ENCODE measurements around the gene ST6GALNAC4.
"Not testable (repeated sequence)": the region's sequence is repeated elsewhere in the genome, so short reads cannot be mapped to it uniquely, and the experiment has no call there.

Gene ST6GALNAC4

DNA sequence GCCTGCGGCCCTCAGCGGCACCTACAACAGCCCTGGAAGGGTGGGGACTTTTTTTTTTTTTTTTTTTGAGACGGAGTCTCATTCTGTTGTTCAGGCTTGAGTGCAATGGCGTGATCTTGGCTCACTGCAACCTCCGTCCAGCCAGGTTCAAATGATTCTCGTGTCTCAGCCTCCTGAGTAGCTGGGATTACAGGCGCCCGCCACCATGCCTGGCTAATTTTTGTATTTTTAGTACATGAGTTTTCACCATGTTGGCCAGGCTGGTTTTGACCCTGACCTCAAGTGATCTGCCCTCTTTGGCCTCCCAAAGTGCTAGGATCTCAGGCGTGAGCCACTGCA lies 46.7 kb downstream of the ST6GALNAC4 start:
- not testable (repeated sequence) for DNase-seq (ENCODE audit: low read depth)

DNA sequence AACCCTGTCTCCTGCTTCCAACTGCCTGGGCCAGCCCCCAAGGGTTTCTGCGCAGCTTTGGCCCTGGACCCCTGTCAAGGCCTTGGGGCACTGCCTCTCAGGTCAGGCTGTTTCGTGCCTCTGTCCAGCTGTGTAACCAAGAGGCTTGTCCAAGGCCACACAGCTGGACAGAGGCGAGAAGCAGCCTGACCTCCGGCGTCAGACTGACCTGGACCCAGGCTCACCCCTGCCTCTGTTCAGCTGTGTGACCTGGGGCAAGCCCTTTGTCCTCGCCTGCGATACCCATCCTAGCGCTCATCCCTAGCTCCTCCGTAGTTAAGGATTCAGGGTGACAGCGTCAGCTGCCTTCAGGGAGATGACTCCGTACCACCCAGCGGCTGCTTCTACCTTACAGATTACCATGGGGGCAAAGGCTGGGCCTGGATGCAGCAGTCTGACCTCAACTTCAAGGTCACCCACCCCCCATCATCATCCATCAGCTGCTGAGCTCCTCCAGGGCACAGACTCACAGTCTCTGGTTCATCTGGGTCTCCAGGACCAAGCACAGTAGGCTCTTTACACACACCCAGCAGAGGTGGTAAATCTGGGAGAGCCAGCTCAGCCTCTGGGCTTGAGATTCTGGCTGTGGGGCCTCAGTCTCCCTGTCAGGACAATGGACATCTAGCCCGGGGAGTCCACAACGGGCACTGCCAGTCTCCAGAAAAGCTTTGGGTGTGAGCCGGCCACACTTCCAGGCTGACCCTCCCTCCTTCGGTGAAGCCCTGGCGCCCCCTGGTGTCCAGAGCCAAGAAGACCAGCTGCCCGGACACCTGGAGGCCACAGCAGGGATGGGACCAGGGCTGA lies 47.3 kb downstream of the ST6GALNAC4 start:
- DNase-seq (ENCODE audit: low read depth) = peak; percentile 81

DNA sequence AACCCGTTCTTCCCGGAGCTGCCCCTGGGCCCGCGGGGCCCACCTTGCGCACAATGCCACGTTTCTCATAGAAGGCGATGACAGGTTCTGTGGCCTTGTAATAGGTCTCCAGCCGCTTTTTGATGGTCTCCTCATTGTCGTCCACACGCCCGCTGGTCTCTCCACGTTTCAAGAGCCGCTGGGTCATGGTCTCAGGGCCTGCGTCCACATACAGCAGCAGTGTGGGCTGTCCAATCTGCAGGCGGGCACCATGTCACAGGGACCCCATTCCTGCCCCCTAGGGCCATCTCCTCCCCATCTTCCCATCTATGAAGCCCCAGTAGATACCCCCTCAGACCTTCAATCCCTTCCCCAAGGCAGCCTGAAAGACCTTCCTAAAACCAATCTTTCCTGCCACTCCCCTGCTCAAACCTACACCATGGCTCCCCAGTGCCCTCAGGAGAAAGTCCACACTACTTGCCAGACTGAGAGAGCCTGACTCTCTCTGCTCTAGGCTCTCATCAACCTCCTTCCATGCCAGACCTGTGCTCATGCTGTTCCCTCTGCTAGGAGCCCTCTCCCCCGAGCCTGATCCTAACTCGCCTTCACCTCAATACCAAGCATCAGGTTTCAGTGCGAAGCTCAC lies 48.5 kb downstream of the ST6GALNAC4 start:
- DNase-seq (ENCODE audit: low read depth) = no peak

DNA sequence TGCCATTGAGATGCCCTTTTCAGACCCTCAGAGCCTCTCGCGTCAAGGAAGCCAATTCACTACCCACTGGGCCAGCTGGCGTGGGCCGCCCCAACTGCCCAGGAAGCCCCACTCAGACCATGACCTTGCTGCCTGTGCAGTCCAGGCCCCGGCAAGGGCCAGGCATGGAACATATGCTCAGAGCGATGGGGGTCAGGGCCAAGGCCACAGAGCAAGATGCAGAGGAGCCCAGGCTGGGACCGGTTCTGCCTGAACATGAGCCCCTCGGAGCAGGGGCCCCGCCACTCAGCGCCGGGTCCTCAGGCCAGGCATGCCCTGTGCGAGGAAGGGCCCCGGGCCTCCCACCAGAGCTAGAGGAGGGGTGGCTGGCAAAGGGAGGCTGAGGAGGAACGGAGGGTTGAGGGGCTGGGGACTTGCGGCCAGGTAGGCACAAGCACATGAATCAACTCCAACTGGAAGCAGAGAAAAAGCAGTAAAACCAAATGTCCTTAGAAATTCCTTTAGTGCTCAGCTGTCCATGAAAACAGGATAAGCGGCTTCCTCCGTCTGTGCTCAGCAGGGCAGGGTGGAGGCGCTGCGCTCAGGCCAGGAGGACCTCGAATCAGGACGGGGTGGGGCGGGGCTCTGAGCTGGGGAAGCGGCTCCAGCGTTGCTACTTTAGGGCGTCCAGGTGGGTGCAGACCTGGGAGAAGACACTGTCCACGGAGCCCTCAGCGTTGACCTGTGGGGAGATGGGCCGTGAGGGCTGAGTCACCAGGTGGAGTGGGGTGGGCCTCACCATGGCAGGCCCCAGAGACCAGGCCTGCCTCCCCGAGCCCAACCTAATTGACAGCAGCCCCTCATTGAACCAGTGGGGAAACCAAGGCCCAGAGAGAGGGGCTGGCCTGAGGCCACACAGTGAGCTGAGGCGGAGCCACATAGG lies 49.2 kb downstream of the ST6GALNAC4 start:
- no peak for DNase-seq (ENCODE audit: low read depth)

DNA sequence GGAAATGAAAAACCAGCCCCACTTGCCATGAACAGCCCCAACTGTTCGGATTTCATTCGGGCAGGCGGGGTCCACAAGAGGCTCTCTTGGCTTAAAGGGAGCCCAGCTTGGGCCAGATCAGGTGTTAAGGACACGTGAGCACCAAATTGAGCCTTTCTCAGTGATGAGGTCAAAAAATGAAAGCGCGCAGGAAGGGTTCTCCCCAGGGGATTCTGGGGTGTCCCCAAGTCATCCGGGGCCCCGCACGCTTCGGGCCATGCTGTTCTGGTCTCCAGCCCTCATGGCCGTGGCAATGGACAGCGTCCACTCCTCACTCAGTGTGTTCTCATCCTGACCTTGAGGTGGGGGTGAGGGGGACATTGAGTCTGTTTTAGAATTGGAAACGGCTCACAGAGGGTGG lies 50.3 kb downstream of the ST6GALNAC4 start:
- no peak for DNase-seq (ENCODE audit: low read depth)

DNA sequence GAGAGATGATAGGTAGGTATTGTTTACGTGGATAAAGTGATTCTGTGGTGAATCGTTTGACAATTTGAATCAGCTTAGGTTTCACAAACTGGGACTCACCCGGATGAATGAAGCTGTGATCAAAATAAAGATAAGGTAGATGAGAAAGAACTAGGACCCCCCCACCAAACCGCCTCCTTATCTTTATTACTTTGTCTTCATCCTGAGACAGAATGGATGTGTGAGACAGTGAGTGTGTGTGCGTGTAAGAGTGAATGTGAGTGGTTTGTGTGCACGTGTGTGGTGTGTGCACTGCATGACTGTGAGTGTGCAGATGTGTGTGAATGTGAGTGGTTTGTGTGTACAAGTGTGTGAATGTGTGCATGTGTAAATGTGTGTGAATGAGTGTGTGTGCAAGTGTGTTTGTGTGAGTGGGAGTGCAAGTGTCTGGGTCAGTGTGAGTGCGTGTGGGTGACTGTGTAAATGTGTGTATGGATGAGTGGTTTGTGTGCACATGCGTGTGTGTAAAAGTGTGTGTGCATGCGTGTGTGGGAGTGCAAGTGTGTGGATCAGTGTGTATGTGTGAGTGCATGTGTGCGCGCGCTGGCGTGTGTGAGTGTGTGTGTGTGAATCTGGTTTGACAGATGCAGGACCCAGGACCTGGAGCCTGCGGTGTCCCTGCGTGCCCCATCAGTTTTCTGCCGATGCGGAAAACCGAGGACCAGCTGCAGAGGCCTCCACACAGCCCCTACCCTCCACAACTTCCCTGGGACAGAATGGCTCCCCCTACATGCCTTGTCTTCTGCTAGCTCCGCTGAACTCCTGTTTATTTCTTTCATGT lies 51.0 kb downstream of the ST6GALNAC4 start:
- DNase-seq (ENCODE audit: low read depth) = peak; percentile 35

DNA sequence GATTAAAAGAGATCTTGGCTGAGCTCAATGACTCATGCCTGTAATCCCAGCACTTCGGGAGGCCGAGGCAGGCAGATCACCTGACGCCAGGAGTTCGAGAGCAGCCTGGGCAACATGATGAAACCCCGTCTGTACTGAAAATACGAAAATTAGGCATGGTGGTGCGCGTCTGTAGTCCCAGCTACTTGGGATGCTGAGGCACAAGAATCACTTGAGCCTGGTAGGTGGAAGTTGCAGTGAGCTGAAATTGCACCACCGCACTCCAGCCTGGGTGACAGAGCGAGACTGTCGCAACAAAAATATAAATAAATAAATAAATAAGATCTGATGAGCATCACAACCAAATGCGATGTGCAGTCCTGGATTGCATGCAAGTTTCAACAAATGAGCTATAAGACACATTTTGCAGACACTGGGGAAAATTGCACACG lies 53.6 kb downstream of the ST6GALNAC4 start:
- no peak for DNase-seq (ENCODE audit: low read depth)

DNA sequence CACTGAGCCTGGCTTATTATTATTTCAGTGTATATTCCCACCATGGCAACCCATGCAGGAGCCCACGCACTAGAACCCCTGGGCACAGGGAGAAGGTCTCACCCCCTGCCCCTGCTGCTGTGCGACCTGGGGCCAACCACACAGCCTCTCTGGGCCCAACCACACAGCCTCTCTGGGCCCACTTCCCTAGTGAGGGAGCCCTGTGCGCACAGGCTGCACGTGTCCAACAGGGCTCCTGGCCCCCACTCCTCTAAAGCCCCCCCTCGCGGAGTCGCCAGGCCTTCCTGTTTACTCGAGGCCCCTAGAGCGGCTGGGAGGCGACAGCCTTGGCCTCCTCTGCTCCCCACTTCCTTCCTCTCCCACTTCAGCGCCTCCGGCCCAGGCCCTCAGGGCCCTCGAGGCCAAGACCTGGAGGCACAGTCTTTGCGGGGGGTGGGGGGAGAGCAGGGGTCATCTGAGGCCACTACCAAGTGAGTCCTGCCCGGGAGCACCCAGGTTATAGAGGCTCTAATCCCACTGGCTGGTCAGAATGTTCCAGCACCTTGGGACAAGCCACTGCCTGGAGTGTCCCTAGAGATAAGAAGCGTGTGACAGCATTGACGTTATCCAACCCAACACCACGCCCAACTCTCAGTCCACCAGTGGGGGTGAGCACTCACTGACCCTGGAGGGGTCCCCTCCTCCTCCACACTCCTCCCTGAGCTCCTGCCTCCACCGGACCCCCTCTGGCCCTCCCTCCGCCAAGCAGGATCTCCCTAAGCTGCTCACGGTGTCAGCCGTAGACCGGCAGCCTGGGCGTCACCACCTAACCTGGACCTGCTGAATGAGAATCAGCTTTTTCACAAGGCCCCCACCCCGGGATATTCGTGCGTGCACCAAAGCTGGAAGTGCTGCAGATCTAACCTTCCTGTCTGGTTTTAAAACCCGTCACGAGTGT lies 54.5 kb downstream of the ST6GALNAC4 start:
- DNase-seq (ENCODE audit: low read depth) = no peak

DNA sequence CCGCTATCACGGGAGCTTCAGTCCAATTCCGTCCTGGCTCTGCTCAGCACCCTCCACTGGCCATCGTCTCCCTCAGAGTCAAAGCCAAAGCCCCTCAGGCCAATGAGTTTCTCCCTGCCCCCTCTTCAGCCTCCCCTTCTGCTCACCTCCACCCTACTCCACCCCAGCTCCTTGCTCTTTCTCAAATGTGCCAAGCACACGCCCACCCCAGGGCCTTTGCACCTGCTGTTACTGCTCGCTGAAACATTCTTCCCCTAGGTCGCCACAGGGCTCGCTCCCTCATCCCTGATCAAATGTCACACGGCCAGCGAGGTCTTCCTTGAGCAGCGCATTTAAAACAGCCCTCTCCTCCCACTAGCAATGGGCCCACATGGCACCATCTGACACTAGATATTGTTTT lies 56.1 kb downstream of the ST6GALNAC4 start:
- DNase-seq (ENCODE audit: low read depth) = no peak

DNA sequence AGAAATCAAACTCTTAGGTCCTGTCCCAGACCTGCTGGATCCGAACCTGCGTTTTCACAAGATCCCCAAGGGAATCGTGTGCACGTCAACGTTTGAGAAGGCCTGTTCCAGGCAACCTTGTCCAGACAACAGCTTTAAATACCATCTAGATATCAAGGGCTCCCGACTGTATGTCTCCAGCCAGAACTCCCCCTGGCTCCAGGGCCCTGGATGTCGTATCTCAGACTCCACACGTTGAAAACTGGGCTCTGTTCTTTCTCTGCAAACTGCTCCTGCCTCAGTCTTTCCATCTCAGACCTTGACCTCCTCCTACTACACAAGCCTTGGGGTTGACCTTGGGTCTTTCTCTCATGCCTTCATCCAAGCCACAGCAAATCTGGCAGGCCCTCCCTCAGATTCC lies 56.6 kb downstream of the ST6GALNAC4 start:
- DNase-seq (ENCODE audit: low read depth) = no peak

DNA sequence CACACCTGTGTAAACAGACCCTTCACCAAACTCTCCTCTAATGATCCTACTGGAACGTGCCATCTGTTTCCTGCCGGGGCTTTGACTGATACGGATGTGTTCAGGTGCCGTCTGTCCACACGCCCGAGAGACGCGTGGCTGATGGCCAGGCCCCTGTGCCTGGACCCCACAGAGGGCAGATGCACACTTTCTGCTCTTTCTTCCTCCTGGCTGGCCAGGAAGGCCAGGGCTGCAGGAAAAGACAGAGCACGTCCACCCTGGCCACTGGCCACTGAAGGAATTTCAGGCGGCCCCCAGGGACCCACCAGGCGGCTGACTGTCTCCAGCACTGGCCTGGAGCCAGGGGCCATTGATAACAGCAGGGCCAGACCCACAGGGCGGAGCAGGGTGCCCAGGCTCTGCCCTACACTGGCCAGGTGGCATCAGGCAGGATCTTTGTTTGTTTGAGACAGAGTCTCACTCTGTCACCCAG lies 58.8 kb downstream of the ST6GALNAC4 start:
- no peak for DNase-seq (ENCODE audit: low read depth)

Data from activated T-cell treated with anti-CD3 and anti-CD28 coated beads for 48 hours (primary cell).